K562 (cell line): ENCODE results near the gene CCK. TPM values are rescaled to one million over a fixed set of nuclear protein-coding genes. Genes with fewer than 3 reads are reported as not detected.

Experiments used
- FOXK1 ChIP-seq: sonication (generic); formaldehyde crosslinking; IDR thresholded peaks from 2 replicates; pipeline ENCODE4 v1.8.0; 2022; ENCODE audit warnings: missing genetic modification reagents, mild to moderate bottlenecking, borderline replicate concordance
- HDAC3 ChIP-seq: fragments of 450-650 bp; IDR thresholded peaks from 2 replicates; pipeline ENCODE4 v1.6.1; 2018; ENCODE audit warnings: borderline replicate concordance, mild to moderate bottlenecking, moderate library complexity; ENCODE audit not compliant: partially characterized antibody
- SRSF7 ChIP-seq: fragments of 200-400 bp; formaldehyde crosslinking; optimal IDR thresholded peaks from 2 replicates; pipeline ENCODE3; 2017; ENCODE audit warnings: mild to moderate bottlenecking, low read depth, low read length
- ZNF696 ChIP-seq: fragments of 250-450 bp; sonication (Bioruptor Pico); conservative IDR thresholded peaks from 2 replicates; pipeline ENCODE4 v1.4.0; 2020; ENCODE audit warnings: mild to moderate bottlenecking, moderate library complexity
- polyA plus RNA-seq, 8 experiments: library from polyadenylated mRNA; depleted of rRNA in 4 of 8; stranded (reverse) in 5 of 8; unstranded in 3 of 8; fragments of >200 nt; fragmentation: Nextera tagmentation in 2 of 8; fragmentation: Illumina TruSeq in 1 of 8; extraction: Ambion mirVana in 2 of 8; extraction: Trizol in 1 of 8; gene quantifications; 2 replicates each; pipeline versions ENCODE4 v1.2.1 to v1.2.3, GENCODE V29; 2011 to 2014; ENCODE audit warnings: inconsistent platforms in 1 of 8, missing spikeins in 1 of 8
- total RNA-seq, 7 experiments: library from RNA; depleted of rRNA in 6 of 7; stranded (reverse); fragments of >200 nt in 6 of 7; fragmentation: Illumina TruSeq in 2 of 7; extraction: Trizol in 2 of 7; gene quantifications; 2 replicates each; pipeline versions ENCODE4 v1.2.1 to v1.2.3, GENCODE V29; 2011 to 2021; ENCODE audit warnings: low replicate concordance in 1 of 7
- TF ChIP-seq, protein P1 (sequence below), 2 experiments: fragments of 450-650 bp; IDR thresholded peaks; 2 replicates each; pipeline ENCODE4 v1.6.1; 2018; ENCODE audit warnings: mild to moderate bottlenecking in 2 of 2, low read depth in 1 of 2; ENCODE audit not compliant: partially characterized antibody in 2 of 2
- TF ChIP-seq, protein P2 (sequence below): fragments of 250-450 bp; sonication (Bioruptor Pico); IDR thresholded peaks from 2 replicates; pipeline ENCODE4 v1.8.0; 2022; ENCODE audit warnings: inconsistent platforms, mild to moderate bottlenecking, moderate library complexity, borderline replicate concordance

The CCK gene
- total and polyA plus RNA-seq, 9 of the 15 experiments (the other 6 are each of a cell fraction or from before 2014, with no cell fraction given), result not detected

DNA sequence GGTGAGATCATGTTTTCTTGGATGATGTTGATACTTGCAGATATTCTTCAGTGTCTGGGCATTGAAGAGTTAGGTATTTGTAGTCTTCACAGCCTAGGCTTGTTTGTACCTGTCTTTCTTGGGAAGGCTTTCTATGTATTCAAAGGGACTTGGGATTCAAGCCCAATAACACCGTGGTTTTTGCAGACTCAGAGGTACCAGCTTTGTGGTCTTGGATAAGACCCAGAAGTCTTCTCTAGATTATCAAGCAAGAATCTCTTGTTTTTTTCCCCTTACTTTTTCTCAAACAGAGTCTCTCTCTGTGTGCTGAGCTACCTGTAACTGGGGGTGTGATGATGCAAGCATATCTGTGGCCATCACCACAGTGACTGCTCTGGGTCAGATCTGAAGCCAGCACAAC lies 42.7 kb upstream of the CCK start (continued):
- TF ChIP-seq, protein P1, sequence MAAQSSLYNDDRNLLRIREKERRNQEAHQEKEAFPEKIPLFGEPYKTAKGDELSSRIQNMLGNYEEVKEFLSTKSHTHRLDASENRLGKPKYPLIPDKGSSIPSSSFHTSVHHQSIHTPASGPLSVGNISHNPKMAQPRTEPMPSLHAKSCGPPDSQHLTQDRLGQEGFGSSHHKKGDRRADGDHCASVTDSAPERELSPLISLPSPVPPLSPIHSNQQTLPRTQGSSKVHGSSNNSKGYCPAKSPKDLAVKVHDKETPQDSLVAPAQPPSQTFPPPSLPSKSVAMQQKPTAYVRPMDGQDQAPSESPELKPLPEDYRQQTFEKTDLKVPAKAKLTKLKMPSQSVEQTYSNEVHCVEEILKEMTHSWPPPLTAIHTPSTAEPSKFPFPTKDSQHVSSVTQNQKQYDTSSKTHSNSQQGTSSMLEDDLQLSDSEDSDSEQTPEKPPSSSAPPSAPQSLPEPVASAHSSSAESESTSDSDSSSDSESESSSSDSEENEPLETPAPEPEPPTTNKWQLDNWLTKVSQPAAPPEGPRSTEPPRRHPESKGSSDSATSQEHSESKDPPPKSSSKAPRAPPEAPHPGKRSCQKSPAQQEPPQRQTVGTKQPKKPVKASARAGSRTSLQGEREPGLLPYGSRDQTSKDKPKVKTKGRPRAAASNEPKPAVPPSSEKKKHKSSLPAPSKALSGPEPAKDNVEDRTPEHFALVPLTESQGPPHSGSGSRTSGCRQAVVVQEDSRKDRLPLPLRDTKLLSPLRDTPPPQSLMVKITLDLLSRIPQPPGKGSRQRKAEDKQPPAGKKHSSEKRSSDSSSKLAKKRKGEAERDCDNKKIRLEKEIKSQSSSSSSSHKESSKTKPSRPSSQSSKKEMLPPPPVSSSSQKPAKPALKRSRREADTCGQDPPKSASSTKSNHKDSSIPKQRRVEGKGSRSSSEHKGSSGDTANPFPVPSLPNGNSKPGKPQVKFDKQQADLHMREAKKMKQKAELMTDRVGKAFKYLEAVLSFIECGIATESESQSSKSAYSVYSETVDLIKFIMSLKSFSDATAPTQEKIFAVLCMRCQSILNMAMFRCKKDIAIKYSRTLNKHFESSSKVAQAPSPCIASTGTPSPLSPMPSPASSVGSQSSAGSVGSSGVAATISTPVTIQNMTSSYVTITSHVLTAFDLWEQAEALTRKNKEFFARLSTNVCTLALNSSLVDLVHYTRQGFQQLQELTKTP (IDR thresholded peaks at IDR 0.05; ENCODE audit: low read depth in 1 of 2, partially characterized antibody in 2 of 2), result no peak
- TF ChIP-seq HDAC3, result no peak
- TF ChIP-seq SRSF7, result no peak
- TF ChIP-seq, protein P2, sequence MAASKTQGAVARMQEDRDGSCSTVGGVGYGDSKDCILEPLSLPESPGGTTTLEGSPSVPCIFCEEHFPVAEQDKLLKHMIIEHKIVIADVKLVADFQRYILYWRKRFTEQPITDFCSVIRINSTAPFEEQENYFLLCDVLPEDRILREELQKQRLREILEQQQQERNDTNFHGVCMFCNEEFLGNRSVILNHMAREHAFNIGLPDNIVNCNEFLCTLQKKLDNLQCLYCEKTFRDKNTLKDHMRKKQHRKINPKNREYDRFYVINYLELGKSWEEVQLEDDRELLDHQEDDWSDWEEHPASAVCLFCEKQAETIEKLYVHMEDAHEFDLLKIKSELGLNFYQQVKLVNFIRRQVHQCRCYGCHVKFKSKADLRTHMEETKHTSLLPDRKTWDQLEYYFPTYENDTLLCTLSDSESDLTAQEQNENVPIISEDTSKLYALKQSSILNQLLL (CRISPR knock-in tag), result no peak
- no peak for TF ChIP-seq ZNF696 (CRISPR knock-in tag)
- TF ChIP-seq FOXK1 (CRISPR knock-in tag), result no peak
